WTC11 (cell line): Measurements from ENCODE around the gene GALNT18.

Experiments used
- CTCF ChIP-seq: fragments of 200-600 bp; IDR thresholded peaks from 2 replicates; pipeline ENCODE4 v1.8.0; 2022; ENCODE audit warnings: antibody characterized with exemption
- SP1 ChIP-seq: sonication (generic); formaldehyde crosslinking; conservative IDR thresholded peaks from 2 replicates; pipeline ENCODE4 v1.8.1; 2022; ENCODE audit warnings: missing genetic modification reagents
- TEAD4 ChIP-seq: sonication (generic); formaldehyde crosslinking; IDR thresholded peaks from 2 replicates; pipeline ENCODE4 v1.8.0; 2022; ENCODE audit warnings: mild to moderate bottlenecking, missing genetic modification reagents
- ZNF263 ChIP-seq: sonication (generic); formaldehyde crosslinking; IDR thresholded peaks from 2 replicates; pipeline ENCODE4 v1.8.1; 2022; ENCODE audit warnings: low read depth, mild to moderate bottlenecking, moderate library complexity, missing genetic modification reagents

DNA sequence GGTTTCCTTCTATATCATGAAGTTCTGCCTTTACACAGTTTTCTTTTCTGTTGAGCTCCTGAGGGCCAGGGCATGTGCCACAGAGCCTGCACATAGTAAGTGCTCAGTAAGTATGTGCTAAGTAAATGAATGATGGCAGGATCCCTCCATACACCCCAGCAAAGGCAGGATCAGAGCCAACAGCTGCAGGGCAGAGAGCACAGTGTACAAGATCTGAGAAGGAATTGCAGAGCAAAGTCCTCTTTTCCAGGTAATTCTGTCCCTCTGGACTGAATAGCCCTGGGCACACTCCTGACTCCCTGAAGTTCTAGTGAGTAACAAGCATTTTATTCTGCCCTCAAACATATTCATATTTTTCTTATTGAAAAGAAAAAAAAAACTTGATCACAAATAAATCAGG is 117.7 kb downstream of the GALNT18 start:
- TF ChIP-seq CTCF (no peak), TEAD4 (CRISPR knock-in tag) (no peak), ZNF263 (CRISPR knock-in tag) (no peak), SP1 (no peak)
